Body of pancreas (tissue), 4 donors: ENCODE data around the gene CAMKMT. TPM values are rescaled to one million over a fixed set of nuclear protein-coding genes. Genes with fewer than 3 reads are reported as not detected.

Experiments
- ATAC-seq: fragments of 150-250 bp; one replicate; pipeline ENCODE4 v1.9.1; 2016
- DNase-seq, 4 donors: peaks; one replicate each; pipeline ENCODE4 v3.0.0-alpha.2; 2019
- H3K27ac ChIP-seq, 4 donors: fragments of 200-600 bp; sonication (generic); 1 replicate in 3 of 4; 2 replicates in 1 of 4; pipeline versions ENCODE4 v1.5.1 to v1.6.1; 2016 to 2019; ENCODE audit warnings: mild to moderate bottlenecking in 1 of 4, mixed read lengths in 1 of 4, moderate library complexity in 1 of 4
- H3K27me3 ChIP-seq, 2 donors: fragments of 200-600 bp; sonication (generic); one replicate each; pipeline ENCODE4 v1.6.0; 2016; ENCODE audit warnings: mild to moderate bottlenecking in 1 of 2
- H3K36me3 ChIP-seq, 2 donors: fragments of 200-600 bp; sonication (generic); replicated peaks in 1 of 2; 2 replicates each; pipeline ENCODE4 v1.5.1; 2016; ENCODE audit warnings: low read depth in 2 of 2; ENCODE audit not compliant: insufficient read depth in 1 of 2
- H3K4me1 ChIP-seq: fragments of 200-600 bp; sonication (generic); one replicate; pipeline ENCODE4 v1.6.0; 2016
- H3K4me3 ChIP-seq, 2 donors: fragments of 200-600 bp; sonication (generic); 1 replicate in 1 of 2; 2 replicates in 1 of 2; pipeline ENCODE4 v1.5.1; 2016 to 2019
- H3K9me3 ChIP-seq, 3 donors: fragments of 200-600 bp; sonication (generic); 1 replicate in 2 of 3; 2 replicates in 1 of 3; pipeline ENCODE4 v1.5.1; 2016
- CTCF ChIP-seq, 7 experiments: fragments of 450-650 bp in 4 of 7; fragments of 200-600 bp in 3 of 7; sonication (generic) in 3 of 7; IDR thresholded peaks; one replicate each; pipeline ENCODE4 v1.5.1; 2016 to 2019; ENCODE audit warnings: antibody characterized with exemption in 7 of 7
- POLR2A ChIP-seq, 3 donors: fragments of 450-650 bp; IDR thresholded peaks; one replicate each; pipeline ENCODE4 v1.6.1; 2016; ENCODE audit warnings: antibody characterized with exemption in 3 of 3, mild to moderate bottlenecking in 2 of 3
- WGBS, 2 donors: methylation state at CpG; one replicate each; pipeline ENCODE4 v1.1.5; 2017; 5-methylcytosine and 5-hydroxymethylcytosine counted together
- intact Hi-C: fragments of 100-400 bp; cut with DNase I; formaldehyde crosslinking; loops from one replicate; pipeline ENCODE4 v1.15.1; 2023
- total RNA-seq, 2 donors: library from RNA; depleted of rRNA; stranded (reverse); fragments of >200 nt; gene quantifications; one replicate each; pipeline ENCODE4 v1.1.0, GENCODE V29; 2016

The CAMKMT gene
- total RNA-seq, 2 donors from 2014 or later: 18.4 to 23.4 TPM

GRCh38 chr2:44768438-44769236 lies 406.9 kb downstream of the CAMKMT start:
- intact Hi-C loops: no loop called here
- Histone ChIP-seq H3K9me3 (no peaks in the 10 kb centered on the region), H3K36me3 (no peaks in the 10 kb centered on the region), H3K4me1 (no peaks in the 10 kb centered on the region), H3K4me3 (no peak overlapping the region), H3K27me3 (no peaks in the 10 kb centered on the region), H3K27ac (no peak overlapping the region)
- WGBS, 2 donors: 67 to 88% methylated on average over 23 to 33 of the region's 42 CpGs
- ATAC-seq (no peak), DNase-seq (no peak)
- no peak for TF ChIP-seq CTCF (IDR thresholded peaks at IDR 0.05)
- TF ChIP-seq POLR2A (IDR thresholded peaks at IDR 0.05): no peak

- H3K4me3 ChIP-seq: no peak overlapping the region
- no peaks in the 10 kb centered on the region for H3K4me1 ChIP-seq
- no peaks in the 10 kb centered on the region for H3K36me3 ChIP-seq
- ATAC-seq: no peak
- TF ChIP-seq CTCF (IDR thresholded peaks at IDR 0.05): no peak
- no peak for TF ChIP-seq POLR2A (IDR thresholded peaks at IDR 0.05)
- H3K27me3 ChIP-seq: no peaks in the 10 kb centered on the region
- no peaks in the 10 kb centered on the region for H3K9me3 ChIP-seq
- intact Hi-C loops: no loop called here
- WGBS, 2 donors: 83 to 84% methylated on average over 9 of the region's 9 CpGs
- no peak for DNase-seq
- no peak overlapping the region for H3K27ac ChIP-seq
These were observed 407.7 kb downstream of the CAMKMT start for GRCh38 chr2:44769349-44770011.

GRCh38 chr2:44770221-44771195 lies 408.8 kb downstream of the CAMKMT start:
- ATAC-seq: no peak
- Histone ChIP-seq H3K4me1 (no peaks in the 10 kb centered on the region), H3K36me3 (no peaks in the 10 kb centered on the region), H3K27ac (no peak overlapping the region), H3K9me3 (no peaks in the 10 kb centered on the region), H3K4me3 (no peak overlapping the region), H3K27me3 (no peaks in the 10 kb centered on the region)
- intact Hi-C loops: no loop called here
- DNase-seq: no peak
- TF ChIP-seq POLR2A (IDR thresholded peaks at IDR 0.05): no peak
- no peak for TF ChIP-seq CTCF (IDR thresholded peaks at IDR 0.05)
- 89 to 94% methylated on average over 5 to 6 of the region's 6 CpGs for whole genome bisulfite sequencing, 2 donors

GRCh38 chr2:44771522-44771921 lies 409.8 kb downstream of the CAMKMT start:
- no peak for DNase-seq
- ATAC-seq: no peak
- 81 to 97% methylated on average over 2 of the region's 2 CpGs for WGBS, 2 donors
- intact Hi-C loops: no loop called here
- Histone ChIP-seq H3K4me3 (no peak overlapping the region), H3K27ac (no peak overlapping the region), H3K9me3 (no peaks in the 10 kb centered on the region), H3K36me3 (no peaks in the 10 kb centered on the region), H3K27me3 (no peaks in the 10 kb centered on the region), H3K4me1 (no peaks in the 10 kb centered on the region)
- no peak for TF ChIP-seq CTCF (IDR thresholded peaks at IDR 0.05)
- TF ChIP-seq POLR2A (IDR thresholded peaks at IDR 0.05): no peak
